A673 (cell line): ENCODE results near the gene EOMES. TPM values are rescaled to one million over a fixed set of nuclear protein-coding genes. Genes with fewer than 3 reads are reported as not detected.

Experiments
- BruUV-seq: library from RNA; stranded (reverse); fragments of 400-500 nt; replicated peaks from 2 replicates; lab custom pipeline; 2021; lab: Mats Ljungman, UMichigan
- CTCF ChIA-PET: fragments of 300-600 bp; sonication (Branson Sonifier 250); formaldehyde crosslinking; loops from one replicate; lab custom pipeline; 2022; ENCODE audit warnings: antibody characterized with exemption; lab: Charles Lee
- POLR2A ChIA-PET: fragments of 300-600 bp; sonication (Branson Sonifier 250); formaldehyde crosslinking; loops from one replicate; lab custom pipeline; 2022; ENCODE audit warnings: antibody characterized with exemption; ENCODE audit not compliant: low non-redundant PET; lab: Charles Lee
- DNase-seq: peaks from one replicate; pipeline ENCODE4 v3.0.0-alpha.2; 2015; ENCODE audit warnings: low spot score
- H3K27ac ChIP-seq: fragments of 200-600 bp; sonication (generic); 2 replicates; pipeline ENCODE4 v1.5.1; 2016; ENCODE audit warnings: mixed run types, low read depth, mild to moderate bottlenecking, mixed read lengths, antibody characterized with exemption, low read length; ENCODE audit not compliant: poor library complexity, severe bottlenecking
- H3K27me3 ChIP-seq: fragments of 200-600 bp; sonication (generic); replicated peaks from 2 replicates; pipeline ENCODE4 v1.6.1; 2017; ENCODE audit warnings: mixed run types, low read depth, mild to moderate bottlenecking, mixed read lengths, antibody characterized with exemption, low read length; ENCODE audit not compliant: insufficient read depth, poor library complexity
- H3K36me3 ChIP-seq: fragments of 200-600 bp; sonication (generic); 2 replicates; pipeline ENCODE4 v1.6.1; 2016; ENCODE audit warnings: mixed run types, mild to moderate bottlenecking, mixed read lengths, antibody characterized with exemption, low read length; ENCODE audit not compliant: insufficient read depth, poor library complexity, severe bottlenecking
- H3K4me1 ChIP-seq: fragments of 200-600 bp; sonication (generic); 2 replicates; pipeline ENCODE4 v1.6.1; 2017; ENCODE audit warnings: mixed run types, mild to moderate bottlenecking, mixed read lengths, antibody characterized with exemption, low read length; ENCODE audit not compliant: insufficient read depth, poor library complexity, severe bottlenecking
- H3K4me3 ChIP-seq: fragments of 200-600 bp; sonication (generic); 2 replicates; pipeline ENCODE4 v1.5.1; 2016; ENCODE audit warnings: low read depth, mixed run types, mild to moderate bottlenecking, mixed read lengths, low read length; ENCODE audit not compliant: poor library complexity, severe bottlenecking
- H3K9me3 ChIP-seq: fragments of 200-600 bp; sonication (generic); 2 replicates; pipeline ENCODE4 v1.6.1; 2016; ENCODE audit warnings: mixed run types, low read depth, mild to moderate bottlenecking, mixed read lengths, antibody characterized with exemption, low read length; ENCODE audit not compliant: poor library complexity, severe bottlenecking
- CTCF ChIP-seq: fragments of 300-800, 200-600 bp; sonication (generic); conservative IDR thresholded peaks from 2 replicates; pipeline ENCODE4 v1.5.1; 2017; ENCODE audit warnings: low read depth, mild to moderate bottlenecking, antibody characterized with exemption, low read length, moderate library complexity, mixed read lengths
- EZH2 ChIP-seq: fragments of 200-600 bp; sonication (generic); IDR thresholded peaks from 2 replicates; pipeline ENCODE4 v1.6.1; 2017; ENCODE audit warnings: borderline replicate concordance, low read depth, mild to moderate bottlenecking, mixed read lengths, antibody characterized with exemption, low read length; ENCODE audit not compliant: poor library complexity, severe bottlenecking
- intact Hi-C: fragments of 100-400 bp; cut with micrococcal nuclease; formaldehyde crosslinking; loops from one replicate; pipeline ENCODE4 v1.10.0; 2022; ENCODE audit not compliant: unreplicated experiment
- total RNA-seq: library from RNA; stranded (reverse); gene quantifications from 2 replicates; pipeline ENCODE4 v1.2.3, GENCODE V29; 2021

EOMES gene
- total RNA-seq, 1 experiment from 2014 or later: not detected

GRCh38 chr3:27696906-27697305, 25.2 kb downstream of the EOMES start:
- CTCF ChIA-PET: no interaction called here
- DNase-seq: no peak
- no TSS peak for BruUV-seq
- no peaks in the 10 kb centered on the region for H3K4me1 ChIP-seq
- no peaks in the 10 kb centered on the region for H3K36me3 ChIP-seq
- H3K9me3 ChIP-seq: no peaks in the 10 kb centered on the region
- POLR2A ChIA-PET: no interaction called here
- no peak for TF ChIP-seq EZH2
- TF ChIP-seq CTCF: no peak
- H3K27me3 ChIP-seq: no peaks in the 10 kb centered on the region
- no peak overlapping the region for H3K4me3 ChIP-seq
- H3K27ac ChIP-seq: no peak overlapping the region
- intact Hi-C loops: no loop called here

- TF ChIP-seq CTCF (no peak), EZH2 (no peak)
- BruUV-seq: no TSS peak
- ChIA-PET CTCF (no interaction called here), POLR2A (no interaction called here)
- Histone ChIP-seq H3K27me3 (no peaks in the 10 kb centered on the region), H3K4me3 (no peak overlapping the region), H3K4me1 (no peaks in the 10 kb centered on the region), H3K9me3 (no peaks in the 10 kb centered on the region), H3K27ac (no peak overlapping the region), H3K36me3 (no peaks in the 10 kb centered on the region)
- intact Hi-C loops: no loop called here
- DNase-seq: no peak
Observed at GRCh38 chr3:27695636-27696035, 26.5 kb downstream of the EOMES start.

GRCh38 chr3:27688053-27688452, 34.1 kb downstream of the EOMES start:
- Histone ChIP-seq H3K36me3 (no peaks in the 10 kb centered on the region), H3K27me3 (no peaks in the 10 kb centered on the region), H3K4me1 (no peaks in the 10 kb centered on the region), H3K27ac (no peak overlapping the region), H3K9me3 (peaks cover 3% of the 10 kb centered on the region), H3K4me3 (no peak overlapping the region)
- CTCF ChIA-PET: no interaction called here
- DNase-seq: no peak
- TF ChIP-seq CTCF (no peak), EZH2 (no peak)
- POLR2A ChIA-PET: no interaction called here
- intact Hi-C loops: loop anchor here (10.0 kb wide), 1 partner anchor 553 kb away; no protein-coding TSS in a partner anchor
- BruUV-seq: no TSS peak
